NCI-H748 (cell line): Measurements from ENCODE around the gene NUDT4.
"Not testable (repeated sequence)": the region's sequence is repeated elsewhere in the genome, so short reads cannot be mapped to it uniquely, and the experiment has no call there.

Experiments used
- DNase-seq: peaks from one replicate; lab custom pipeline; 2025; ENCODE audit not compliant: unreplicated experiment; lab: John Stamatoyannopoulos, UW

Gene NUDT4

GRCh38 chr12:93426412-93426805, 48.7 kb downstream of the NUDT4 start:
- no peak for DNase-seq

DNA sequence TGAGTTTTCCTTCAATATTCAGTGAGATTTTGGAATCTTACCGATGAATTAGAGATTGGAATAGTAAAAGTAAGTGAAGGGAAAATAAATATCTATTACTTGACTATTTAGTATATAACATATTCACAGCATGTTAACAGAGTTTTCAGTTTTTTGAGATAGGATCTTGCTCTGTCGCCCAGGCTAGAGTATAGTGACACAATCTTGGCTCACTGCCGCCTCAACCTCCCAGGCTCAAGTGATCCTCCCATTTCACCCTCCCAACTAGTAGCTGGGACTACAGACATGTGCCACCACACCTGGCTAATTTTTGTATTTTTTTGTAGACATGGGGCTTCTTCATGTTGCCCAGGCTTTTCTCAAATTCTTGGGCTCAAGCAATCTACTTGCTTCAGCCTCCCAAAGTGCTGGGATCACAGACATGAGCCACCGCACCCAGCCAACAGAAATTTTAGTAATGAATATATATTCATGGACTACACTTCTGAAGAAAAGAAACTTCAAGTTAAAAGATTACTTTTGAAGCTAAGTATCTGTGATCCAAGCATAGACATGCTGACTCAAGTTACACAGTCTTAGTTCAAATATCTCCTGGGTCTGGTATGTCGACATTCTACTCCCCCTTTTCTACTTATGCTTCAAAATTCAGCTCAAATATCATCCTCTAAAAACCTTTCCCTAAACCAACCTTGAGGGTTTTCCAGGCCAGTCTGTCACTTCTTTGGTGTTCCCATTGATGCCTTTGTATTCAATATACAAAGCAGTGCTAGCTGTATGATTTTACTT, 50.2 kb downstream of the NUDT4 start:
- DNase-seq = no peak

- no peak for DNase-seq
Measured at GRCh38 chr12:93429448-93429847, 51.7 kb downstream of the NUDT4 start.

GRCh38 chr12:93429852-93430251, 52.1 kb downstream of the NUDT4 start:
- DNase-seq = no peak

GRCh38 chr12:93430280-93430679, 52.6 kb downstream of the NUDT4 start:
- DNase-seq = no peak

DNA sequence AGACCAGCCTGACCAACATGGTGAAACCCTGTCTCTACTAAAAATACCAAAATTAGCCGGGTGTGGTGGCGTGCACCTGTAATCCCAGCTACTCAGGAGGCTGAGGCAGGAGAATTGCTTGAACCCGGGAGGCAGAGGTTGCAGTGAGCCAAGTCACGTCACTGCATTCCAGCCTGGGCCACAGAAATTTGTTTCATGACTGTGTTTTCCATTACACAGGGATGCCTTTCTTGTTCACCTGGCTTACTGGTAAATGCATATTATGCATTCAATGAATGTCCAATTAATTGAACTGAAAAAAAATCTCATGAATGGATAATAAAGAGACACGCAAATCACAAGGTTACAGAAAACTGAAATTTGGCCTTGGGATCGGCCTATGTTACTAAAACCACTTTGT, 54.3 kb downstream of the NUDT4 start:
- not testable (repeated sequence) for DNase-seq

DNA sequence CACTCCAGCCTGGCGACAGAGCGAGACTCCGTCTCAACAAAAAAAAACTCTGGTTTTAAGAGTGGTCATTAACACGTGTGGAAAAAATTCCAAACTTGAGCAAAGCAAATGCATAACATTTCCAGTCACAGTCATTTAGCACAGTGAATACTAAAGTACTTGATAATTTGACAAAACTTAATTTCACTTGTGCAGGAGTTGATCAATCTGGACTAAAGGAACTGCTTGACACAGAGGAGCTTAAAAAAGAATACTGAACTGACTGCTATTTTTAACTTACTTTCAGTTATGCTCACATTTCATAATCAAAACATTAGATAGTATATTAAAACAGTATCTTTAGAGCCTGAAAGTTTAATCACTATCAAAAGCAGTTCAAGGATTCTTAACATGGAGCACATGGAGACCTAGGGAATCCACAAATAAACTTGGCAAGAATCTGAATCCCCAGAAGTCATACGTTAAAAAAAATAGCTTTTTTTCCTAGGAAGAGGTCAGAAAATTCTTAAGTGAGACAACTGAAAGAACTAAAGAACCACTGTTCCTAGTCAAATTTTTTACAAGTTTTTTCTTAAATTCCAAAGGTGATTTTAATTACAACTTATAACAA, 56.6 kb downstream of the NUDT4 start:
- no peak for DNase-seq

GRCh38 chr12:93438266-93439050, 60.7 kb downstream of the NUDT4 start:
- DNase-seq = no peak

- no peak for DNase-seq
Measured at GRCh38 chr12:93440043-93440835, 62.5 kb downstream of the NUDT4 start.

DNA sequence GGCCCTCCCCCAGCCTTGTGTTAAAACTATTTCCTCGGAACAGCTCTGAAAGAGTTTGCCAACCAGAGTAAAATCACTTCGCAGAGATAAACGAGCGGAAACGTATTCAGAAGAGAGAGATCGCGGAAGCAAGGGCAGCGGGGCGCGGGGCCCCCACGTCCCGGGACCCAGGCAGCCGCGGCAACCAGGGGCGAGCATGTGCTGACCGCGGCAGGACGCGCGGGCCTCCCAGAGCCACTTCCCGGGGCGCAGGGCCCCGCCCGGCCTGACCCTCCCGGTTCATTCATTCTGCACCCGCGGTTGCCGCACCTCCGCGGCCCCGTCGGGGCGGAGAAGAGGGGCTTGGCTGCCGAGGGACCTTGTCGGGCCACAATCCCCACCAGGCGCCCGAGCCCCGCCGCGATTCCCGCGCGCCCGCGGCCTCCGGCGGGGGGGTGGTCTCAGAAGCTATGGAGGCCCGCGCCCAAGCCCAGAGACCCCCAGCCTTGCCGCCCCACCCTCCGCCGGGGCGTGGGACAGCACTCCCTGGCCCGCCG, 63.4 kb downstream of the NUDT4 start:
- DNase-seq = peak; percentile 39

- DNase-seq = peak; percentile 97
Measured at GRCh38 chr12:93441617-93442410, 64.1 kb downstream of the NUDT4 start, which contains the start of gene UBE2N. TSS of gene UBE2N (minus strand) at chr12:93441947. CDS start at chr12:93441884, 63 bp downstream.

DNA sequence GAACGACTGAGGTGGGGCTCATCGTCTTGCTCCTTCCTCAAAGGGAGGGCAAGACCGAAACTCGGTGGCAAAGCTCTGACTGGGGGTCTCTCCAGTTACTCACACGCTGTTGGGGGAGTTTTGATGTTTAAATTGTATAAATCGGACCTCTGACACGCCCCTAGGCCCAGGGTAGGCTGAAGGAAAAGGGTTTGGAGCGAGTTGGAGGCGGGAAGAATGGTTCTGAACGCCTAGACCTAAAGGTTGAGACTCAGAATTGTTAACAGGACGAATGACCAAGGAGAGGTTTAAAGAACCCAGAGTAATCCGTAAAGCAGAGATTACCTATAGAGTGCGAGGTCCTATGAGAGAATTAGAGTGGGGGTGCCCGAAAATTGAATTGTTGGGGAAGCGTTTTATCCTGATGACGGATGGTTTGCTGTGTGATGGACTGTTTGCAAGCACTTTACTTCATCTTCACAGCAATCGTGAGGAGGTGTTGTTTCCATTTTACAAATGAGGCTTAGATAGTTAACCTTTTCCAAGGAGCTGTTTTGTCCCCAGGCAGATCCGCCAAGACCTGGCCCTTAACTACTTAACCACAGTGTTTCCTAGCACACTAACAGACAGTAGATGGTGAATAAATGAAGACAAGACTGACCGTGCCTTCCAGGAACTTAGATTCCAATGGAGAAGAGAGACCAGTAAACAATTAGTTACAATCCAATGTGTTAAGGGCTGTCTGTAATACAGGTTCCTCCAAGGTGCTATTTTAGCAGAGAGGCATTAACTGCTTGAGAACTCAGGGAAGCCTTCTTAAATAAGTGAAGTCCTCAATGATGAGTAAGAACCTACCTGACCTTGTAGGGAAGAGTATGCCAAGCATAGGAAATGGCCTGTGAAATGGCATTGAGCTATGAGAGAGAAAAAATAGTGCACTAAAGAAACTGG, 65.0 kb downstream of the NUDT4 start:
- peak; percentile 18 for DNase-seq

DNA sequence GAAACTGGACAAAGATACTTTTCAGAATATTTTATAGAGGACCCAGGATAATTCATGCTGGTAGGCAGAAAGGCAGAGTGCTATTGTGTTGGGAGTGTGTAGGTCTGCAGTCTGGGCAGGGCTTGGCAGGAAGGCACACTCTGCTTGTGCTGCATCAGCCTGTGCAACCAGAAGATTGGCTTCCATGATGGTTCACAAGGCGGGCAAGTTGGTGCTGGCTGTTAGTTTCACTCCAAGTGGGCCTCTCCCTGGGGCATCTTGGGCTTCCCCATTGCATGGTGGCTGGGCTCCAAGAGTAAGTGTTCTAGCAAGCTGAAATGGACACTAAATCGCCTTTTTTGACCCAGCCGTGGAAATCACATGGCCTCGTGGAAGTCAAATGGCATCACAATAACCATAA, 65.9 kb downstream of the NUDT4 start:
- no peak for DNase-seq

GRCh38 chr12:93447555-93448290, 70.0 kb downstream of the NUDT4 start:
- DNase-seq = peak; percentile 5

DNA sequence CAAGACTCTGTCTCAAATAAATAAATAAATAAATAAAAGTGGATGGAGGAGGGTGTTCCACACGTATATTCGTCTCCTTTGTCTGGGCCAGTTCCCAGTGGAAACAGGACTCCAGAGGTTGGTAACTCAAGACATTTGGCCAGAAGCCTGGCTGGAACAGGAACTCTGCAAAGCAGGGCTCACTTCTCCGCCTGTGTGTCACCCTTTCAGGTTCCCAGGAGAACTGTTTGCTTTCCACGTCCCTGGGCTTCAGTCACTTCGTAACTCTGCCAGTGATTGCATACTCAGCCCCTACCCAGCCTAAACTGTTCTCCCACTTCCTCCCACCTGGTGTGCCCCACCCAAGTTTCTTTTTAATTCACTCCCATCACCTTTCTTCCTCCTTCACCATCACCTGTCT, 71.1 kb downstream of the NUDT4 start:
- DNase-seq = no peak

GRCh38 chr12:93449277-93449676, 71.6 kb downstream of the NUDT4 start:
- DNase-seq = no peak

DNA sequence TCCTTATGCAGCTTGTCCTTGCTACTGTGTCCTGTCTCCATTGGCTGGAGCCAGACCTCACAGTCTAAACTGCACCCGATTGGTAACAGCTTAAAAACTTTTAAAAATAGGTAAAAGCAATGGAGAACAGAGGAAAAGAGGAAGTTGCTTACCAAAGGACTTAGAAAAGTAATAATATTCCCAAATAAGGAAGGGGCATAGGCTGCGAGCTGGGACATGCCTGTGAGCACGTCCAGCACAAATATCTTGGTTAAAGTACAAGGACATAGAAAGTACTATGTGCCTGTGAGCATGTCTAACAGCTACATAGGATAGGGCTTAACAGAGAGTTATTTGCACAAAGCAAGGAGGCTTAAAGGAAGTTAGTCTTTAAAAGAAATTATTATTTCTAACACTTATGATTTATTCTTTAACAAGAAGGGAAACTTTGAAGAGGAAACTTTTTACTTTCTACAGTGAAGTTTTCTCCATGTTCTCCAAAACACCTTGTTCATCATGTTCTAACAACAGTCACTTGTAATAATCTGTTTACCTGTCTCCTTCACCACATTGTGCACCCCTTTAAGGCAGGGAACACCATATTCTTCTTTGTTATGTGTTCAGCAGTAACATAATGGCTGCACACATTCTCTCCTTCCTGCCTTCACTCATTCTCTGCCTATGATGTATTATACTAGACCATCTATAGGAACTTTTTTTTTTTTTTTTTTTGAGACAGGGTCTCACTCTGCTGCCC, 73.9 kb downstream of the NUDT4 start:
- no peak for DNase-seq

GRCh38 chr12:93453633-93454032, 75.9 kb downstream of the NUDT4 start:
- no peak for DNase-seq
